Keratinocyte (primary cell): ENCODE measurements around the gene CBLB. TPM values are rescaled to one million over a fixed set of nuclear protein-coding genes. Genes with fewer than 3 reads are reported as not detected.

ENCODE experiments used
- DNase-seq: peaks from one replicate; pipeline ENCODE4 v3.0.0-alpha.2; 2011; ENCODE audit warnings: low read depth, missing footprints, low spot score
- FAIRE-seq: peaks from 2 replicates; lab custom pipeline; 2011; peaks lifted over from hg19 to GRCh38; lab: Jason Lieb, UNC
- H2AFZ ChIP-seq: 2 replicates; pipeline ENCODE4 v1.6.0; 2012; ENCODE audit warnings: low read length, control low read depth, inconsistent platforms; ENCODE audit not compliant: control insufficient read depth
- H3K27ac ChIP-seq: 2 replicates; pipeline ENCODE4 v1.5.1; 2011; ENCODE audit warnings: low read length; ENCODE audit not compliant: control insufficient read depth, insufficient read depth
- H3K27me3 ChIP-seq: 3 replicates; pipeline ENCODE4 v1.6.0; 2011; ENCODE audit warnings: low read length; ENCODE audit not compliant: control insufficient read depth, insufficient read depth; ENCODE audit errors: extremely low read depth
- H3K36me3 ChIP-seq, 2 experiments: 2 replicates in 1 of 2; 3 replicates in 1 of 2; pipeline ENCODE4 v1.5.1; 2011; ENCODE audit warnings: low read length in 2 of 2, mild to moderate bottlenecking in 1 of 2; ENCODE audit not compliant: control insufficient read depth in 2 of 2, insufficient read depth in 2 of 2; ENCODE audit errors: extremely low read depth in 1 of 2
- H3K4me1 ChIP-seq: 3 replicates; pipeline ENCODE4 v1.5.1; 2011; ENCODE audit warnings: low read length; ENCODE audit not compliant: control insufficient read depth, insufficient read depth; ENCODE audit errors: extremely low read depth
- H3K4me2 ChIP-seq: 3 replicates; pipeline ENCODE4 v1.6.0; 2011; ENCODE audit warnings: low read depth, low read length; ENCODE audit not compliant: control insufficient read depth, insufficient read depth; ENCODE audit errors: extremely low read depth
- H3K4me3 ChIP-seq, 3 experiments: fragments of 200-600 bp in 1 of 3; sonication (generic) in 1 of 3; 2 replicates in 2 of 3; 3 replicates in 1 of 3; pipeline ENCODE4 v1.5.1; 2011 to 2016; ENCODE audit warnings: low read length in 3 of 3, mild to moderate bottlenecking in 3 of 3, control low read depth in 2 of 3, inconsistent platforms in 1 of 3, low read depth in 1 of 3, mixed read lengths in 1 of 3, mixed run types in 1 of 3, moderate library complexity in 1 of 3; ENCODE audit not compliant: control insufficient read depth in 2 of 3, insufficient read depth in 2 of 3; ENCODE audit errors: extremely low read depth in 1 of 3
- H3K79me2 ChIP-seq: 2 replicates; pipeline ENCODE4 v1.6.0; 2012; ENCODE audit warnings: low read length; ENCODE audit not compliant: control insufficient read depth, insufficient read depth
- H3K9ac ChIP-seq: 3 replicates; pipeline ENCODE4 v1.6.0; 2011; ENCODE audit warnings: low read length; ENCODE audit not compliant: control insufficient read depth, insufficient read depth; ENCODE audit errors: extremely low read depth
- H3K9me1 ChIP-seq: 3 replicates; pipeline ENCODE4 v1.6.0; 2011; ENCODE audit warnings: low read length; ENCODE audit not compliant: control insufficient read depth, insufficient read depth; ENCODE audit errors: extremely low read depth
- H3K9me3 ChIP-seq: 2 replicates; pipeline ENCODE4 v1.5.1; 2012; ENCODE audit warnings: low read depth, low read length; ENCODE audit not compliant: control insufficient read depth
- H4K20me1 ChIP-seq: 3 replicates; pipeline ENCODE4 v1.6.0; 2011; ENCODE audit warnings: low read length; ENCODE audit not compliant: control insufficient read depth, insufficient read depth; ENCODE audit errors: extremely low read depth
- CTCF ChIP-seq, 3 experiments: IDR thresholded peaks in 1 of 3; conservative IDR thresholded peaks in 1 of 3; optimal IDR thresholded peaks in 1 of 3; 2 replicates in 2 of 3; 3 replicates in 1 of 3; pipeline versions ENCODE3 to v1.5.1; 2011; ENCODE audit warnings: low read length in 3 of 3, mild to moderate bottlenecking in 3 of 3, moderate library complexity in 2 of 3, control low read depth in 1 of 3, inconsistent platforms in 1 of 3; ENCODE audit not compliant: insufficient read depth in 2 of 3; ENCODE audit errors: extremely low read depth in 1 of 3
- EZH2 ChIP-seq: IDR thresholded peaks from one replicate; pipeline ENCODE4 v1.6.1; 2012; ENCODE audit warnings: inconsistent platforms, mild to moderate bottlenecking, low read length, moderate library complexity
- dilution Hi-C: fragments of 300-500 bp; cut with MboI; formaldehyde crosslinking; loops from one replicate; pipeline ENCODE4 v1.7.0; 2020; ENCODE audit warnings: low sequenced_read_pairs; ENCODE audit not compliant: extremely low pct_ligation_motif_present
- polyA plus RNA-seq, 5 experiments: library from polyadenylated mRNA; depleted of rRNA in 3 of 5; stranded (reverse) in 3 of 5; stranded (forward) in 1 of 5; unstranded in 1 of 5; fragments of >200 nt; gene quantifications; 1 replicate in 1 of 5; 2 replicates in 3 of 5; 3 replicates in 1 of 5; pipeline versions ENCODE4 v1.2.1 to v1.2.3, GENCODE V29; 2011 to 2012; ENCODE audit warnings: missing spikeins in 2 of 5, low read depth in 1 of 5, low replicate concordance in 1 of 5

Gene CBLB
- polyA plus RNA-seq, 1 donor (not counting 4 experiments of a cell fraction or from before 2014, with no cell fraction given) = 13.6 TPM

GRCh38 chr3:105823149-105823867 is 45.5 kb downstream of the CBLB start:
- no peak overlapping the region for H3K9ac ChIP-seq
- peaks cover 2% of the 10 kb centered on the region for H3K9me1 ChIP-seq
- no peak overlapping the region for H3K4me3 ChIP-seq
- H4K20me1 ChIP-seq = no peaks in the 10 kb centered on the region
- dilution Hi-C loops = no loop called here
- no peaks in the 10 kb centered on the region for H3K27me3 ChIP-seq
- DNase-seq (no peak), FAIRE-seq (peak; percentile 70)
- H3K4me2 ChIP-seq = peak overlapping the region; percentile 6
- H3K36me3 ChIP-seq = no peaks in the 10 kb centered on the region
- H3K9me3 ChIP-seq = no peaks in the 10 kb centered on the region
- H3K27ac ChIP-seq = no peak overlapping the region
- no peak overlapping the region for H2AFZ ChIP-seq
- H3K4me1 ChIP-seq = peaks cover 19% of the 10 kb centered on the region
- no peaks in the 10 kb centered on the region for H3K79me2 ChIP-seq
- no peak for TF ChIP-seq EZH2
- TF ChIP-seq CTCF (optimal IDR thresholded peaks at IDR 0.05 in 1 of 3, IDR thresholded peaks at IDR 0.05 in 1 of 3, conservative IDR thresholded peaks at IDR 0.05 in 1 of 3; ENCODE audit: extremely low read depth in 1 of 3, insufficient read depth in 2 of 3, low read length in 3 of 3) = no peak

- Histone ChIP-seq H3K36me3 (no peaks in the 10 kb centered on the region), H3K4me3 (no peak overlapping the region), H3K9me3 (no peaks in the 10 kb centered on the region), H3K9ac (no peak overlapping the region), H4K20me1 (no peaks in the 10 kb centered on the region), H2AFZ (no peak overlapping the region), H3K27me3 (no peaks in the 10 kb centered on the region), H3K4me1 (peaks cover 13% of the 10 kb centered on the region), H3K9me1 (peaks cover 2% of the 10 kb centered on the region), H3K27ac (no peak overlapping the region), H3K4me2 (no peak overlapping the region), H3K79me2 (no peaks in the 10 kb centered on the region)
- dilution Hi-C loops = no loop called here
- no peak for TF ChIP-seq EZH2
- no peak for TF ChIP-seq CTCF (optimal IDR thresholded peaks at IDR 0.05 in 1 of 3, IDR thresholded peaks at IDR 0.05 in 1 of 3, conservative IDR thresholded peaks at IDR 0.05 in 1 of 3; ENCODE audit: extremely low read depth in 1 of 3, insufficient read depth in 2 of 3, low read length in 3 of 3)
- DNase-seq (no peak), FAIRE-seq (no peak)
Observed at GRCh38 chr3:105822171-105823123, 46.4 kb downstream of the CBLB start.
